GM19193 (cell line): ENCODE data around the gene C5.

Experiments
- POLR2A ChIP-seq: IDR thresholded peaks from 4 replicates; pipeline ENCODE4 v1.6.1; 2011; ENCODE audit not compliant: insufficient read depth, insufficient read length; ENCODE audit errors: extremely low read depth

The C5 gene

DNA sequence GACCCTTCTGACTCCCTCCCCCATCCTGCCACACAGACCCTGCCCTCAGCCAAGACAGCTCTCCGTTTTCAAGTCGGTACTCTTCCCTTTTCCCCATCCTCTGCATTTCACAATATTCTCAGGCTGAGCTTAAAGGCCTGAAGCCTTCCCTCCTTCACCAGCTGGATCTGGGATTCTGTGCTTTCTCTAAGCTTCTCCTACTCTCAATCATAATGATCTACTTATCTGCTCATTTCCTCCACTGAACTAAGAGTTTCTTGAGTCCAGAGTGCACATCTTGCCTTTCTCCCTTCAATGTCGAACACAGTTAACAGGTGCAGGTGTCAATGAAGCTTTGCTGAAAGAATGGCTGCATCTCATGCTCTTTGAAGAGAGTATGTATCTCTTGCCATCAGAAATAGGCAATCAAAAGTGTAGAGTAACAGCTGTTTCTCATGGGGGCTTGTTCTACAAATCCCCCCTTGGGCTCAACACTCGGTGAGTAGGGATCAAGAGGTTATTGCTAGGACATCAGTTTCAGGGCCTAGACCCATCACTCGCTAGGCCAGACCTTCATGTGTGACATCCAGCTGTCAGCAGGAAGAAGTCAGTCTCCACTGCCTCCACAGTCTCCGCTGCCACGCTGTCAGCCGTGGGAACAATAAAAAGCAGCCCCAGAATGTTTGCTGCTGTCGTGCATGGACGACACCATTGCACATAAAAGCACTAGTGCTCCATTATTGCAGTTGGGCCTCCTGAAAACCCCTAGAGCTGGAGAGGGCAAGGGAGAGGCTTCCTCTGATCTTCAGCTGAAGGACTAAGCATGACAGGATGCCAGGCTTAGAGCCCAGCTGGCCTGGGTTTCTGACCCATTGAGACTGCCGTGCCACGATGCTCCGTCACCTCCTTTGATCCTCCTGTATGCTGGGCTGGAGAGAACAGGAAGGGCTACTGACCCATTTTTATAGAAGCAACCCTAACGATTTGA, 147.2 kb downstream of the C5 start:
- TF ChIP-seq POLR2A = no peak
